ENCODE data around the gene ZBTB46.

GRCh38 chr20:63759377-63759901 lies 71.6 kb downstream of the ZBTB46 start:
- TF ChIP-seq POLR2A (IDR thresholded peaks at IDR 0.05): no peak
- no peak for TF ChIP-seq CTCF (IDR thresholded peaks at IDR 0.05)
- TF ChIP-seq POLR2AphosphoS5 (IDR thresholded peaks at IDR 0.05): no peak
